Fibroblast of skin of abdomen (primary cell): ENCODE measurements around the gene RB1.
A peak's percentile ranks its signal among the peaks of the same experiment; 100 is the strongest.
"Not testable (repeated sequence)": the region's sequence is repeated elsewhere in the genome, so short reads cannot be mapped to it uniquely, and the experiment has no call there.

ENCODE experiments used
- DNase-seq: peaks from one replicate; pipeline ENCODE4 v3.0.0-alpha.2; 2013

Gene RB1

DNA sequence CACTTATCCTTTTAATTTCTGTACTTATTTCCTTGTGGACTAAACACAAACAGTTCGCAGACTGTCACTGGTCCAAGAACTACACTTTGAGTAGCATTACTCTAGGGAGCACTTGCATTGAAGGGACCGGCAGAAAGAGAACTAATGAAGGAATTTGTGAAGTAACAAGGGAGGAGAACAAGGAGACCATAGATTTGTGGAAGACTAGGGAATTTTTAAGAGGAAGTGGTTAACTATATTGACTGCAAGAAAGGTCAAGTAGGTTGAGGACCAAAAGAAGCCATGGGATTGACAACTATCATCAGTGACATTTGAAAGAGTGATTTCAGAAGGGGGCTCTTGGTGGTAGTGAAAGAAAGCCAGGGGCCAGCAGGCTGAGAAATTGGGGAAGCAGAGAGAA lies 4.0 kb upstream of the RB1 start:
- no peak for DNase-seq

- no peak for DNase-seq
Measured at GRCh38 chr13:48302871-48303358, 636 bp upstream of the RB1 start.

DNA sequence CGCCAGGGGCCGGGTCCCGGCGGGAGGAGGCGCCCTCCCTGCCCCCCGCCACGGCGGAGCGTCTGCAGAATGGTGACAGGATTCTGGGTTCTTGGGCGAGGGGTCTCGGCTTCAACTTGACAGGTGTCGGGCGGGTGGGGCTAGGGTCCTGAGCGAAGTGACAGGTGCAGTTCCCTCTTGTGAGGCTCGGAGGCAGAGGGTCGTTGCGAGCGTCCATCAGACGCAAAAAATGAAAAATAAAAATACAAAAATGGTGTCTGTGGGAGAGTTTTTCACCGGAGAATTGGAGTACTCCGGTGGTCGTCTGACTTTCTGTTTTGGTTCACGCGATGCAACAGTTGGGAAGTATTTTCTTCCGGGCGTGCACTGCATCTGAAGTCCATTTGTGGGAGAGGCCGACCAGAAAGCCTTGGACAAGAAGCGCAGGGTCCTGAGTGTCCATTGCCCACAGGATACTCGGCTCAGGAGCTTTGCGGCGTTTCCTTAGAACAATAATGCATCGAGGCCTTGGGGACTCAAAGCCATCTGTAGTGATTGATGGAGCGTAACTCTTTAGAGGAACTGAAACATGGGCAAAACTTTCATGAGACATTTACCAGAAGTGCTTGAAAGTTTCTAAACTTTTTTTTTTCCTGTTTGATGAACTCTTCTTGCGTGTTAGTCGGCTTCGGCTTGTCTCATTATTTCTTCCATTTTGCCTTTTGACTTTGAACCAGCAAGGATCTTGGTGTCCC lies 759 bp downstream of the RB1 start:
- peak; percentile 41 for DNase-seq

GRCh38 chr13:48311223-48311622 lies 7.7 kb downstream of the RB1 start:
- DNase-seq: no peak

DNA sequence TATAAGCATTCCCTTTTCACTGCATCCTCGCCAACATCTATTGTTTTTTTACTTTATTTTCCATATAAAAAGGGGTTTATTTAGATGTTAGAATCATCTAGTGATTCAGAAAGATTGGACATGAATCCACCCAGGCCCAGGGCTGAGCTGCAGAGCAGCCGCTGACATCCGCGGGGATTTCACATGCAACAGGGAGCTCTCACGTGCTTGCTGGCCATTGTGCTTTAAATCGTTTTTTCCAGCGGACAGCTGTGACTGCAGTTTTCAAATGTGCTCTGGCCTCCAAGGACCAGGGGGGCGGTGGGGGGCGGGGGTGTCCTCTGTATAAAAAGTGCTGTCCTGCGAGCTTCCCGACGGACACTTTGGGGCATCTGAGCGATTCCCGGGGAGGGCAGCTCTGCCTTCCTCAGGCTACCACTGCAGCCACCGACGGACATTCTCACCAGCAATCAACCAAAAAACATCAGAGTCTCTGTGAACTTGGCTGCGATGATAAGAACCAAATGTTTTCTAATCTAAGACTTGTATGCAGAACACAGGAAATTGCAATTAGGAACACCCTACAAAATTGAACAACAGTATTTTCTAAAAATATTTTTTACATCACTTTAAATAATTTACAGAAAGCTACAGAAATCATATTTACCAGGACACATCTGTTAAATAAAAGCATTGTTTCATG lies 12.6 kb downstream of the RB1 start:
- no peak for DNase-seq

- no peak for DNase-seq
Measured at GRCh38 chr13:48316826-48317510, 13.4 kb downstream of the RB1 start.

- no peak for DNase-seq
Measured at GRCh38 chr13:48317511-48318376, 14.2 kb downstream of the RB1 start.

- DNase-seq: no peak
Measured at GRCh38 chr13:48318377-48318811, 14.8 kb downstream of the RB1 start.

DNA sequence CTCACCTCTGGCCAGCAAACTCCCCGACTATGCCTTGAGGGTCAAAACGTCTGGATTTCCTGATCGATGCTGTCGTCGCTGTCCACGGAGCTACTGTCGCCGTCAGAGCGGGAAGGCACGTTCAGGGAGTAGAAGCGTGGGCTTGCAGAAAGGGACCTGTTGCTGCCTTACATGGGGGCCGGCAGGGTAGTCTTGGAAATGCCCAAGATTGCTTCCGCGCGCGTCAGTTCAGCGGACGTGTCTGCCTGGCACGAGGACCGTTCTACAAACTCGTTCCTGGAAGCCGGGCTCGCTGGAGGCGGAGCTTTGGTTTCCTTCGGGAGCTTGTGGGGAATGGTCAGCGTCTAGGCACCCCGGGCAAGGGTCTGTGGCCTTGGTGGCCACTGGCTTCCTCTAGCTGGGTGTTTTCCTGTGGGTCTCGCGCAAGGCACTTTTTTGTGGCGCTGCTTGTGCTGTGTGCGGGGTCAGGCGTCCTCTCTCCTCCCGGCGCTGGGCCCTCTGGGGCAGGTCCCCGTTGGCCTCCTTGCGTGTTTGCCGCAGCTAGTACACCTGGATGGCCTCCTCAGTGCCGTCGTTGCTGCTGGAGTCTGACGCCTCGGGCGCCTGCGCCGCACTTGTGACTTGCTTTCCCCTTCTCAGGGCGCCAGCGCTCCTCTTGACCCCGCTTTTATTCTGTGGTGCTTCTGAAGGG lies 15.4 kb downstream of the RB1 start:
- DNase-seq: peak; percentile 20

- no peak for DNase-seq
Measured at GRCh38 chr13:48319531-48320398, 16.2 kb downstream of the RB1 start.

DNA sequence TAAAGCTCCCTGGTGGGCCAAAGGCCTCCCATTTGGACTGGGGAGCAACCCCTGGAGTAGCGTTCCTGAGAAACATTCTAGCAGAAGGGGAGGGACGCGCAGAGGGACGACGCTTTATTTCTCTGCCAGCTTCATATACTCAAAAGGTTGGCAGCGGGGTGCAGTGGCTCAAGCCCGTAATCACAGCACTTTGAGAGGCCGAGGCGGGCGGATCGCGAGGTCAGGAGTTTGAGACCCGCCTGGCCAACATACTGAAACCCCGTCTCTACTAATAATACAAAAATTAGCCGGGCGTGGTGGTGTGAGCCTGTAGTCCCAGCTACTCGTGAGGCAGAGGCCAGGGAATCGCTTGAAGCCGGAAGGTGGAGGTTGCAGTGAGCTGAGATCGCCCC lies 16.8 kb downstream of the RB1 start:
- DNase-seq: no peak

GRCh38 chr13:48320891-48321510 lies 17.4 kb downstream of the RB1 start:
- no peak for DNase-seq

DNA sequence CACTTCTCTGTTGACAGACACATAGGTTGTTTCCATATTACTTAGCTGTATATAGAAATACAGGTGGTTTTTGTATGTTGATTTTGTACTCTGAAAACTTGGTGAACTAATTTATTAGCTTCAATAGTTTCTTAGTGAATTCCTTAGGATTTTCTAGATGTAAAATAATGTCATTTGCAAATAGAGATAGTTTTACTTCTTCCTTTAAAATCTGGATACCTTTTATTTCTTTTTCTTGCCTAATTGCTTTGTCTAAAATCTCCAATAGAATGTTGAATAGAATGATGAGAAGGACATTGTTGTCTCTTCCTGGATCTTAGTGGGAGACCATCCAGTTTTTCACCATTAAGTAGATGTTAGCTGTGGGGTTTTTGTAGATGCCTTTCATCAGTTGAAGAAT lies 18.7 kb downstream of the RB1 start:
- no peak for DNase-seq

- no peak for DNase-seq
Measured at GRCh38 chr13:48333976-48334375, 30.4 kb downstream of the RB1 start.

- DNase-seq: peak; percentile 31
Measured at GRCh38 chr13:48334534-48335127, 31.1 kb downstream of the RB1 start.

DNA sequence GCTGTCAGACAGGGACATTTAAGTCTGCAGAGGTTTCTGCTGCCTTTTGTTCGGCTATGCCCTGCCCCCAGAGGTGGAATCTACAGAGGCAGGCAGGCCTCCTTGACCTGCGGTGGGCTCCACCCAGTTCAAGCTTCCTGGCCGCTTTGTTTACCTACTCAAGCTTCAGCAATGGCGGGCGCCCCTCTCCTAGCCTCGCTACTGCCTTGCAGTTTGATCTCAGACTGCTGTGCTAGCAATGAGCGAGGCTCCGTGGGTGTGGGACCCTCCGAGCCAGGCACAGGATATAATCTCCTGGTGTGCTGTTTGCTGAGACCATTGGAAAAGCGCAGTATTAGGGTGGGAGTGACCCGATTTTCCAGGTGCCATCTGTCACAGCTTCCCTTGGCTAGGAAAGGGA lies 35.6 kb downstream of the RB1 start:
- DNase-seq: not testable (repeated sequence)

DNA sequence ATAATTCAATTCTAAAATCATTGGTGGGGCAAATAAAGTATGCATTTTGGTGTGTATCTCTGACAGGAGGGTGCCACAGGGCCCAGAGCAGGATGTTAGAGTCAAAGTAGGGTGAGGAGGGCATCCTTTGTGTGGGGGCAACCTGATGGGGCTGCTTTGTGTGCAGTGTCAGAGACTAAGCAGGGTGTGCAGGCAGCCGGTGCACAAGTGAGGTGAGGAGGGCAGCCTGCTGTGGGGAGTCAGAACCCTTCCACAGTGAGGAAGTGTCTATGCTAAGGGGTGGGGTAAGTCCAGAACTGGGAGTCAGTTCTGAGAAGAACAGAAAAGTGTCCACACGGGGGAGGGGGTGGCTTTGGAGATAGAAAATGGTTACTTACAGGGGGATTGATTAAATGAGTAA lies 40.7 kb downstream of the RB1 start:
- no peak for DNase-seq

- no peak for DNase-seq
Measured at GRCh38 chr13:48346583-48346982, 43.0 kb downstream of the RB1 start.

DNA sequence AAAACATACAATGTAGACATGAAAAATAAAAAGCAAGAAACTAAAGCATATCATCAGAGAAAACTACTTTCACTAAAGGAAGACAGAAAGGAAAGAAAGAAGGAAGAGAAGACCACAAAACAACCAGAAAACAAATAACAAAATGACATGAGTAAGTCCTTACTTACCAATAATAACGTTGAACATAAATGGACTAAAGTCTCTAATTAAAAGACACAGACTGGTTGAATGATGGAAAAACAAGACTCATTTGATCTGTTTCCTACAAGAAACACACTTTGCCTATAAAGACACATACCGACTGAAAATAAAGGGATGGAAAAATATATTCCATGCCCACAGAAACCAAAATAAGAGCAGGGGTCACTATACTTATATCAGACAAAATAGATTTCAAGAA lies 46.0 kb downstream of the RB1 start:
- DNase-seq: no peak

- DNase-seq: no peak
Measured at GRCh38 chr13:48353590-48353989, 50.0 kb downstream of the RB1 start.
